HG02885 (cell line): ENCODE measurements around the gene KHDRBS2.

ENCODE experiments used
- ATAC-seq: cut with Tn5 transposase; IDR thresholded peaks from one replicate; pipeline ENCODE4 v1.9.1; 2021; ENCODE audit warnings: mild to moderate bottlenecking; ENCODE audit not compliant: unreplicated experiment, poor library complexity

Gene KHDRBS2

DNA sequence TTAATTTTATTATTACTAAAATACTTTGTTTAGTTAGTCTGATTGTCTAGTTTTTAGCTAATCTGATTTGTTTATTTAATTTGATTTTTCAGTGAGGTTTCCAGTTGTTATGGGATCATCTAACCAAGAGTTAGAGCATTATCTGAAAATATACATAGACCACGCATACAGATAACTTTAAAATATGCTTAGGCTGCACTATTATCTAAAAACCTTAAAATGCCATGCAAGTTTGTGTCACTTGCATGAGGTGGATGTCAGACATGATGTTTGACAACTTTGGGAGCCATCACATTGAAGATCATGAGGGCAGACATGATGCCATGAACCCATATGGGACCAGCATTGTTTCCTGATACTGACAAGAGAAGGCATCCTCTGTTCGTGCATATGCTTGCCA, 610.3 kb downstream of the KHDRBS2 start:
- ATAC-seq, result no peak

GRCh38 chr6:61649845-61650244, 636.2 kb downstream of the KHDRBS2 start:
- ATAC-seq, result no peak

DNA sequence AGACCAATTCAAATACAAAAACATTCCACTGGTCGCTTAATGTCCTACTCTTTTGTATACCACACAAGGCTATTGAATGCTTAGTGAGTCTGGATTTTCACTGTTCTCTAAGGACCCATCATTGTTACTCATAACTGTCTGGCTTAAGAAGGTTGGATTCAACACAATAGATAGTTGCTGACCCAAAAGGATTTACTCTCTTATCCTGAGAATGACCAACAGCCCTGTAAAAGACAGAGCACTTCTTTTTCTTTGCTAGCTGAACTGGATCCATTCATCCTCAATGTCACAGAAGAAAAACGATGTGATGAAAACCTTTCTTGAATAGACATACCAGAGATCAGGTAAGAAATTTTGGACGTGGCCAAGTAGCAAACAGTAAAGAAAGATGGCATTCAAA, 645.6 kb downstream of the KHDRBS2 start:
- no peak for ATAC-seq
